Measurements from ENCODE around the gene NXPH3. TPM values are rescaled to one million over a fixed set of nuclear protein-coding genes. Genes with fewer than 3 reads are reported as not detected.

Gene NXPH3
- total RNA-seq, 1 experiment from 2014 or later, result not detected

DNA sequence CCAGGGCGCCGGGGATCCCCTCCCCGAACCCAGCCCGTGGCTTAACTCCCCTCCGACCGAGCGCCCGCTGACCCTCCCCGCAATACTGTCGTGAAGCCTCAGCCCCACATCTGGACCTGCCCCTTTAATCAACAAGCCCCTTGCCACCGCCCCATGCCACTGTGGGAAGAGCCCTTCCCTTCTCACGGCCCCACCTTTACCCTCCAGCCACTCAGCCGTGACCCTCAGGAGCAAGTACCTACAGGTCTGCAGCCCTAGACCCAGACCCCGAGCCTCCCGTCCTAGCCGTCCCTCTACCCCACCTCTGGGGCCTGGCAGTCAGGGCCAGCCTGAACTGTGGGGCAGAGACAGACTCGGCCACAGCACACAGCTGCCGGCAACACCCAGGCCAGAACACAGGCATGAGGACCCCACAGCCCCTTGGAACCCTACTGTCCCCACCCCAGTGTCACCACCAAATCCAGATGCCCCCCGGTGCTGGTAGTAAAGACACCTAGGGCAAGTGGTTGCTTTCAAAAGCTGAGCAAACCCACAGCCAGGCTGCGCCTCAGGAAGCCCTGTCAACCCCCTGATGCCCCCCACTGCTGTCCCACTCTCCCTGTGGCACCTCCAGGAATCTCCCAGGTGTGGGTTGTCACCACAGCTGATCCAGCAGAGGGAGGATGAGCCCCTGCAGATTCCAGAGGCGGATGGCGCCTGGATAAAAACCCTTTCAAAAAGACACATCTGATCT lies 1.4 kb downstream of the NXPH3 start:
- Histone ChIP-seq H3K4me1 (replicated peaks; ENCODE audit: insufficient read depth) (peaks cover 7% of the 10 kb centered on the region; the same call in 1 of the 2 replicates), H3K4me2 (peak overlapping the region; percentile 75), H3K4me3 (peak overlapping the region; percentile 51), H3K27me3 (ENCODE audit: insufficient read depth, low read depth) (peaks cover 67% of the 10 kb centered on the region), H3K9me2 (ENCODE audit: insufficient read depth) (no peaks in the 10 kb centered on the region), H4K20me1 (ENCODE audit: insufficient read depth) (no peaks in the 10 kb centered on the region), H3K36me3 (ENCODE audit: low read depth) (no peaks in the 10 kb centered on the region), H3K79me2 (ENCODE audit: low read depth) (no peaks in the 10 kb centered on the region), H2AFZ (no peak overlapping the region), H3K27ac (no peak overlapping the region), H3K9me3 (ENCODE audit: insufficient read depth, low read depth) (no peaks in the 10 kb centered on the region), H3F3A (ENCODE audit: insufficient read depth, low read depth) (peaks cover 12% of the 10 kb centered on the region; the same call in 1 of the 2 replicates)
- TF ChIP-seq CTCF (conservative IDR thresholded peaks at IDR 0.05), result no peak
- no peak for TF ChIP-seq EZH2 (IDR thresholded peaks at IDR 0.05; ENCODE audit: low read depth)
- intact Hi-C loops (cut with micrococcal nuclease; ENCODE audit: unreplicated experiment), result loop anchor here (10.0 kb wide), 2 partner anchors 208 to 508 kb away; partner anchors contain the start of gene KAT7
- POLR2A ChIA-PET (ENCODE audit: unreplicated experiment), result no interaction called here
- DNase-seq, result no peak
- CTCF ChIA-PET, result interaction anchor here (0.7 to 0.8 kb wide), 2 partner anchors 187 to 207 kb away, joined by 3 to 4 read pairs; partner anchors contain the start of gene FAM117A
- no TSS peak for BruUV-seq (replicated peaks)

DNA sequence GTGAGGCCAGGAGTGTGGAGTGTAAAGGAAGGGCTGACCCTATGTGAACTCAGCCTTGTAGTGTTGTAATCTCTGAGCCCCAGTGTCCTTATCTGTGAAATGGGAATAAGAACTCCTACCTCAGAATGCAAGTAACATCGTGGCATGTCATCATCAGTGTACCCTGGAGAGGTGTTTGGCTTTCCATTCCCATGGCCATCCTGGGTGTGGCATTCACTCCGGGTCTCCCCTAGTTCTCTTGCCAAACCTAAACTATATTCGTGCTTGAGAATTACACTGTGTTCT lies 1.9 kb downstream of the NXPH3 start:
- Histone ChIP-seq H4K20me1 (ENCODE audit: insufficient read depth) (no peaks in the 10 kb centered on the region), H3K27ac (no peak overlapping the region), H3K36me3 (ENCODE audit: low read depth) (no peaks in the 10 kb centered on the region), H3K4me3 (no peak overlapping the region), H3K4me2 (no peak overlapping the region), H3K9me3 (ENCODE audit: insufficient read depth, low read depth) (no peaks in the 10 kb centered on the region), H3K79me2 (ENCODE audit: low read depth) (no peaks in the 10 kb centered on the region), H3K27me3 (ENCODE audit: insufficient read depth, low read depth) (peaks cover 62% of the 10 kb centered on the region), H3F3A (ENCODE audit: insufficient read depth, low read depth) (peaks cover 9% of the 10 kb centered on the region; the same call in 1 of the 2 replicates), H2AFZ (no peak overlapping the region), H3K4me1 (replicated peaks; ENCODE audit: insufficient read depth) (peaks cover 7% of the 10 kb centered on the region; the same call in 1 of the 2 replicates), H3K9me2 (ENCODE audit: insufficient read depth) (no peaks in the 10 kb centered on the region)
- BruUV-seq (replicated peaks), result no TSS peak
- intact Hi-C loops (cut with micrococcal nuclease; ENCODE audit: unreplicated experiment), result loop anchor here (10.0 kb wide), 2 partner anchors 207 to 507 kb away; partner anchors contain the start of gene KAT7
- no peak for TF ChIP-seq CTCF (conservative IDR thresholded peaks at IDR 0.05)
- POLR2A ChIA-PET (ENCODE audit: unreplicated experiment), result no interaction called here
- CTCF ChIA-PET, result no interaction called here
- no peak for DNase-seq

GRCh38 chr17:49577963-49578362 lies 2.3 kb downstream of the NXPH3 start:
- BruUV-seq (replicated peaks), result no TSS peak
- POLR2A ChIA-PET (ENCODE audit: unreplicated experiment), result no interaction called here

More at GRCh38 chr17:49577963-49578362, 2.3 kb downstream of the NXPH3 start:
- Histone ChIP-seq H3K9me2 (ENCODE audit: insufficient read depth) (no peaks in the 10 kb centered on the region), H3K9me3 (ENCODE audit: insufficient read depth, low read depth) (no peaks in the 10 kb centered on the region), H3K36me3 (ENCODE audit: low read depth) (no peaks in the 10 kb centered on the region), H4K20me1 (ENCODE audit: insufficient read depth) (no peaks in the 10 kb centered on the region), H3K4me3 (no peak overlapping the region), H3K27ac (no peak overlapping the region), H3K27me3 (ENCODE audit: insufficient read depth, low read depth) (peaks cover 59% of the 10 kb centered on the region), H2AFZ (no peak overlapping the region), H3K4me2 (no peak overlapping the region), H3K79me2 (ENCODE audit: low read depth) (no peaks in the 10 kb centered on the region), H3K4me1 (replicated peaks; ENCODE audit: insufficient read depth) (peaks cover 7% of the 10 kb centered on the region; the same call in 1 of the 2 replicates), H3F3A (ENCODE audit: insufficient read depth, low read depth) (peaks cover 9% of the 10 kb centered on the region; the same call in 1 of the 2 replicates)
- TF ChIP-seq EZH2 (IDR thresholded peaks at IDR 0.05; ENCODE audit: low read depth) (no peak), CTCF (conservative IDR thresholded peaks at IDR 0.05) (no peak)
- no peak for DNase-seq
- intact Hi-C loops (cut with micrococcal nuclease; ENCODE audit: unreplicated experiment), result loop anchor here (10.0 kb wide), 2 partner anchors 207 to 507 kb away; partner anchors contain the start of gene KAT7
- CTCF ChIA-PET, result no interaction called here
